Muscle of back (tissue), 11 donors: ENCODE measurements around the gene POLR2J3. TPM values are rescaled to one million over a fixed set of nuclear protein-coding genes. Genes with fewer than 3 reads are reported as not detected.
"Not testable (repeated sequence)": the region's sequence is repeated elsewhere in the genome, so short reads cannot be mapped to it uniquely, and the experiment has no call there.

ENCODE experiments used
- DNase-seq, 3 donors: peaks; one replicate each; pipeline versions ENCODE4 v3.0.0 to v3.0.0-alpha.2; 2013
- polyA plus RNA-seq, 10 donors: library from polyadenylated mRNA; unstranded; fragments of 120-200 nt; gene quantifications; one replicate each; pipeline ENCODE4 v1.2.1, GENCODE V29; 2013; ENCODE audit not compliant: insufficient read length in 10 of 10

The POLR2J3 gene
- polyA plus RNA-seq, 10 donors = 50.7 to 80.4 (median 63.5) TPM

DNA sequence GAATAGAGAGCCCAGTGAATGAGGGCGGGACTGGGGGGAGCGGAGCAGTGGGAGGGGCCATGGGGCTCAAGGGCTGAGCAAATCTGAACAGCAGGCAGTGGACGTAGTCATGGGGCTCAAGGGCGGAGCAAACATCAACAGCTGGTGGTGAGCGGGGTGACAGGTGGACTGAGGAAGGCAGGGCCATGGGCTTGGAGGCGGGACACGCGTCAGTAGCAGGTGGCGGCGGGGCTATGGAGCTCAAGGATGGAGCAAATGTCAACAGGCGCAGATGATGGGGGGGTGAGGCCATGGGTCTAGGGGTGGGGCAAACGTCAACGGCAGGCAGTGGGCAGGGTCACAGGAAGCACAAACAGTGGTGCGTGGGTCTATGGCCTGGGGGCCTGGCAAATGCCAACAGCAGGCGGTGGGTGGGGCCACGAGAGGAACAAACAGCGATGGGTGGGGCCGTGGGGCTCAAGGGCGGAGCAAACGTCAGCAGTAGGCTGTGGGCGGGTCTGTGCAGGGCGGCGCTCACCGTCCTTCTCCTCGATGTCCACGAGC lies 20.2 kb upstream of the POLR2J3 start:
- DNase-seq = not testable (repeated sequence)

- DNase-seq = not testable (repeated sequence)
Measured at GRCh38 chr7:102589857-102590256, 17.5 kb upstream of the POLR2J3 start.

GRCh38 chr7:102583495-102583894 lies 11.1 kb upstream of the POLR2J3 start:
- DNase-seq = not testable (repeated sequence)

DNA sequence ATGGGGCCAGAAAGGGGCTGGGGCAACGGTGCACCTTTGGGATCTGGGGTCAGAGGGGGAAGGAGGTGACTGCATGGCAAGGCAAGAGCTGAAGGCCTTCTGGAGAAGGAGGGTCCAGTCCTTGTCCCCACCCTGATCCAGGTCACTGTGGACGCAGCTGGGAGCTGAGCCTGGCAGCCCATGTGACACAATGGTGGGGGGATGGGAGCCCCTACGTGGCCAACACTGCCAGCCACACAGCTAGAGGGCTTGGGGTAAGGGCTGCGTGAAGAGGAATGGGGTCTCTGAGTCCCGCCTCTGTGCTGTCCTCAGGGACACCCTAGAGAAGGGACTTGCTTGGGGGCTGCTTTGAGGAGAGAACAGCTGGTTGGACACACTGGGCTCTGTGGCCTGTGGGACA lies 9.3 kb upstream of the POLR2J3 start:
- DNase-seq = not testable (repeated sequence)

- DNase-seq = not testable (repeated sequence)
Measured at GRCh38 chr7:102578486-102578885, 6.1 kb upstream of the POLR2J3 start.

DNA sequence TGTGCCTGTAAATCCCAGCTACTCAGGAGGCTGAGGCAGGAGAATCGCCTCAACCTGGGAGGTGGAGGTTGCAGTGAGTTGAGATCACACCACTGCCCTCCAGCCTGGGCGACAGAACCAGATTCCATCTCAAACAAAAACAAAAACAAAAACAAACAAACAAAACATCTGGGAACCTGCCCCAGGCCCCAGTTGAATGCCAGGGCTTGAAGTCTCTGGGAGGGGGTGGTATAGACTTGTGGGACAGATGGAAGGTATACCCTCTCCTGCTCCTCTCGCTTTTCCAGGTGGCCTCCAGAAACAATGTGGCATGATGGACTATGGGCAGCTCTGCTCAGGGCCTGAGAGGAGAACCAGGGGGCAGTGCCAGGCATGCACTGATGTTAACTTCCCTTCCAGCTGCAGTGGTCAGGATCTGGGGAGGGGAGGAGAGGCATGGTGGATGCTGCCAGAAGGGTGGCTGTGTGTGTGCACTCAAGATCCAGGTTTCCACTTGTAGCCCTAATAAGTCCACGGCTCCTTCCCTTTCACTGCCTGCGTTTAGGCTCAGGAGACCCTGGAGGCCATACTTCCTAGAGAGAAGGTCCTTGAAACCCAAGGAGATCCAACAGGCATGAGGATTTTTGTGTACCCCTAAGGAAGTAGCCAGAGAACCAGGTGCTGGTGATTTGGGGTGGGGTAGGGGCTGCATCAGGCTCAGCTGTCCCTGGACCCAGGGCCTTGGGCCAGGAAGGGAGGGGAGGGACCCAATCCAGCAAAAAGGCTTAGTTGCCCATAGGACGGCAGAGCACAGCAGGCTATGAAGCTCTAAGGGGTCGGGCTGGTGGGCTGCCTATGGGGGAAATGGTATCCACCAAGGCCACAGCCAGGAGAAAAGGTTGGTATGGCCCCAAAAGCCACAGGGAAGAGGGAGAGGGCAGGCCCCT lies 5.2 kb upstream of the POLR2J3 start:
- DNase-seq = not testable (repeated sequence)

DNA sequence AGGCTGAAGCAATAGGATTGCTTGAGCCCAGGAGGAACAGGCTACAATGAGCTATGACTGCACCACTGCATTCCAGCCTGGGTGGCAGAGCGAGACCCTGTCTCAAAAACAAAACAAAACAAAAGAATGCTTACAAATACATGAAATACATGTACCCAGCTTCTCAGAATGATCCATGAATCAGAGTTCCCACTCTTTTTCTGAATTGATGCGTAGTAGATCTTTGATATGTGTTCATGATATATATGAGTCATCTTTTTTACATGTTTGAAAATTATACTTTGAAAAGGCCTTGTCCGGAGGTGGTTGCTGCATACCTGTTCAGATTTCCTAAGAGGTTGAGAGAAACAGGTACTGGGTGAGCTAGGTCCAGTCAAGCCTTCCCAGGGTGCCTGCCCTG lies 4.0 kb upstream of the POLR2J3 start:
- not testable (repeated sequence) for DNase-seq

DNA sequence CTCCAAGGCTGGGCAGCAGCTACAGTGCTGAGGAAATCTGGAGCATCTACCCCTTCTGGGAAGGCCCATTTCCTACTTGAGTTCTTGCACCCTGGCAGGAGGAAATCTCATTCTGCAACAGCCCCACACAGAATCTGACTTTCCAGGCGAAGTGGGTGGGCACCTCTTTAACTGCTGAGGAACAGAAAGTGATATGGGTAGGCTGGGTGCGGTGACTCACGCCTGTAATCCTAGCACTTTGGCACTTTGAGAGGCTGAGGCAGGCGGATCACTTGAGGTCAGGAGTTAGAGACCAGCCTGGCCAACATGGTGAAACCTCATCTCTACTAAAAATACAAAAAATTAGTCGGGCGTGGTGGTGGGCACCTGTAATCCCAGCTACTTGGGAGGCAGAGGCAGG lies 2.2 kb upstream of the POLR2J3 start:
- not testable (repeated sequence) for DNase-seq

DNA sequence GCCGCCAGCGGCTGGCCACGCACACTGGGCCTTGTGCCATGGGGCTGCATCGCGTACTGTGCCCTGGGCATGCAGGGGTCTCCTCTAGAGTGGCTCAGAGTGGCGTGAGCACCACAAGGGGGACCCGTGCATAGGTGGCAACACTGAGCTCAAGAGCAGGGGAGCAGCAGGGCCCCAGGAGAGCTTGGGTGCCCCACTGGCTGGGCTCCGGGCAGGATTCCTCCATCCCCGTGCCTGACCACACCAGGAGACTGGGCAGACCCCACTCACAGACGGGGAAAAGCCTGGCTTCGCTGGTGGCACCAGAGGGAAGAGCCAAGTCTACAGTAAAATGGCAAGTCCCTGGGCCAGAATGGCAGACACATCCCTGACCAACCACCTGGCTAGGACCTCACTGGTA lies 3.8 kb downstream of the POLR2J3 start:
- DNase-seq = not testable (repeated sequence)

DNA sequence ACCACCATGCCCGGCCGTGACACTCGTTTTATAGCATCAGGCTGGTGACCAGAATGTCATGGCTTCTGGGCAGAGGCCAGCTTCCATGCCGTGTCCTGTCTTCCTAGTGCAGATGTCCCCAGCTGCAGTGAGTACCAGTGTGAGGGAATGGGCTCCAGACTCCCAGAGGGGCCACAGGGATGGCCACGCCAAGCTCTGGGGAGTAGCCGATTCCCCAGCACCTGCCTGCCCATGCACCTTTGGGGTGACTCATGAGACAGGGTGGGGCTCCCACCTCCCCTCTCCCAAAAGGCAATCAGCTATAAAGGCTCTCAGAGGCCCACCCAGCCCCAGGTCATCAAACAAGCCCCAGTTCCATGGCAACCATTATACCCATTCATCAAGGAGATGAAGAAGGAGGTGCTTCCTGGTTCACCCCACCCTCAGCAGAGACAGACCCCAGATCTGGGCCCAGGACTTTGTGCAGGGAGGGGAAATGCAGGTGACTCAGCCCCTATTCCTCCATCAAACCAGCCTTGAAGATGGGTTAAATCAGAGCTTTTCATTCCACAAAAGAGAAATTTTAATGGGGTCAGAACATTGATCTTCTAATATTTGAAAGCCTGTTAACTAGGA lies 21.5 kb downstream of the POLR2J3 start, which contains the start of gene SPDYE2:
Gene SPDYE2 (plus strand): TSS at position 419 of the 615 bp plus-strand sequence. CDS start 2,030 bp downstream, outside the sequence.
- not testable (repeated sequence) for DNase-seq

DNA sequence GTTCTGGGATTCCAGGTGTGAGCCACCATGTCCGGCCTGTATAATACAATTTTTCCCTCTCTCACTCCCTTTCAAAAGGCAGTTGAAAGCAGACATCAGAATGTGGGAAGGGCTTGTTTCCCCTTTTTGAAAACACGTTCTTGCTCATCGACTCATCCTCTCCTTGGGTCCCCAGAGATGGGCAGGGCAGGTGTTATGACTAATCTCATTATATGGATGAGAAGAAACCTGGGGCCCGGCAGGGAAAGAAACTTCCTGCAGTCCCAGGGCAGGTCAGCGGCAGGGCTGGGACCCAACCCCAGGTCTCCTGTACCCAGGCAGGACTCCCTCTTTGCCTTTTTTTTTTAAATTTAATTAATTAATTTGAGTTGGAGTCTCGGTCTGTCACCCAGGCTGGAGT lies 26.0 kb downstream of the POLR2J3 start:
- DNase-seq = not testable (repeated sequence)

- not testable (repeated sequence) for DNase-seq
Measured at GRCh38 chr7:102545288-102545687, 27.1 kb downstream of the POLR2J3 start.

DNA sequence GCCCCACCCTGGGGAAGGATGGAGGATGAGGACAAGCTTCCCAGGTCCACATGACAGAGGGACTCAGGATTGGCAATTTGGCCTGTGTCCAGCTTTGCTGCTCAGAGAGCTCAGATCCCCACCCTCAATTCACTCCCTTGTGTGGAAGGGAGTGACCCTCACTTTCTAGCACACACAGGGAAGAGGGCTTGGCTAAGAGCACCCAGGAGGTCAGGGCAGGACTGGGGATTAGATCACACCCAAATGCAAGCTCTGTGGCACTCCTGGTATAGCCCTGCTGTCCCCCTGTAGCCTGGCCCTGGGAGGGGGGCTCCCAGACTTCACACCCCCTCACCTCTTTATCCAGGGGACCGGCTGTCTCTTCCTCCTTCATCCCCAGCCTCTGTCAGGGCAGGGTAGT lies 28.0 kb downstream of the POLR2J3 start:
- DNase-seq = not testable (repeated sequence)

- not testable (repeated sequence) for DNase-seq
Measured at GRCh38 chr7:102543596-102543995, 28.8 kb downstream of the POLR2J3 start, which contains the start of gene UPK3BL2. Gene UPK3BL2, minus strand, starts transcription at chr7:102543696. Its CDS starts 60 bp downstream, at chr7:102543636.

DNA sequence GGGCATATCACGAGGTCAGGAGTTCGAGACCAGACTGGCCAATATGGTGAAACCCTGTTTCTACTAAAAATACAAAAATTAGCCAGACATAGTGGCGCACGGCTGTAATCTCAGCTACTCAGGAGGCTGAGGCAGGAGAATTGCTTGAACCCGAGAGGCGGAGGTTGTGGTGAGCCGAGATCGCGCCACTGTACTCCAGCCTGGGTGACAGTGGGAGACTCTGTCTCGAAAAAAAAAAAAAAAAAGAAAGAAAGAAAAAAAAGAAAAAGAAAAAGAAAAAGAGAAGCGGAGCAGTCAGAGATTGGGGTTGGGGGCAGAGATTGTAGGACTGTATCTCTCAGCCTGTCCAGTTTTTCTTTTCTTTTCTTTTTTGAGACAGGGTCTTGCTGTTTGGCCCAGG lies 29.6 kb downstream of the POLR2J3 start:
- not testable (repeated sequence) for DNase-seq

DNA sequence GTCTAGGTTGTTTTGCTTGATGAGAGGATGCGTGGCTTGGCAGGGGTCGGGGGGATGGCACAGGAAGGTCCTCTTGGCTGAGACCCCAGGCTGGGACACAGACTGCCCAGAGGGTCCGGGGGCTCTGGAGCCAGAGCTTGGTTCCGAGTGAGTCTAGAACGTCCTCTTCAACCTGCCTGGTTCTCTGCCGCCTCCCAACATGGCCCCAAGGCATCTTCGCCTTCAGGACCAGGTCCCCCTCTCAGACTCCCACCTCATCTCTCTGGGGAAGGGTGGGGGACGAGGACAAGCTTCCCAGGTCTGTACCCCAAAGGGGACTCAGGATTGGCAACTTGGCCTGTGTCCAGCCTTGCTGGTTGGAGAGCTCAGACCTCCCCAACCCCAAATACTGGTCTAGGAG lies 30.3 kb downstream of the POLR2J3 start:
- not testable (repeated sequence) for DNase-seq

- not testable (repeated sequence) for DNase-seq
Measured at GRCh38 chr7:102540604-102541003, 31.8 kb downstream of the POLR2J3 start.

DNA sequence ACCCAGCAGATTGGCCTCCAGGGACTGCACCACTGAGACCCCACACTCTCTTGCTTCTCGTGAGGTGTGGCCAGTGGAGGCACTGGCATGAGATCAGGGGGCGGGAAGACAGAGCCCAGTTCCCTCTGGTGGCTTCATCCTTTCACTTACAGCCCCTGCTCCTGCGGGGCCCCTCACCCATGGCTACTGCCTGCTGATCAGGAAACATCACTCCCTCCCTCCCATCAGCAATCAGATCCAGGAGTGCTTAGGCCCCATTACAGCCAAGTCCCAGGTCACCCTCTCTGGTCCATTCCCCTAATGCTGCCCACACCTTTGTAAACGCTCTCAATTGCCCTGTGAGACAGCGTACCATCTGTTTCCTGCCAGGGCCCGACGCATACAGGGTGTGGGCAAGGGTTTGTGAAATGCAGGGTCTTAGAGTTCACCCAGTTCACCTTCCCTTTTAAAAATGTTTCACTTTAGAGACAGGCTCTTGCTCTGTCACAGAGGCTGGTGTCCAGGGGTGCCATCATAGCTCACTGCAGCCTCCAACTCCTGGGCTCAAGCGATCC lies 37.2 kb downstream of the POLR2J3 start:
- peak in 1 of 3 donors; percentile 0 for DNase-seq

DNA sequence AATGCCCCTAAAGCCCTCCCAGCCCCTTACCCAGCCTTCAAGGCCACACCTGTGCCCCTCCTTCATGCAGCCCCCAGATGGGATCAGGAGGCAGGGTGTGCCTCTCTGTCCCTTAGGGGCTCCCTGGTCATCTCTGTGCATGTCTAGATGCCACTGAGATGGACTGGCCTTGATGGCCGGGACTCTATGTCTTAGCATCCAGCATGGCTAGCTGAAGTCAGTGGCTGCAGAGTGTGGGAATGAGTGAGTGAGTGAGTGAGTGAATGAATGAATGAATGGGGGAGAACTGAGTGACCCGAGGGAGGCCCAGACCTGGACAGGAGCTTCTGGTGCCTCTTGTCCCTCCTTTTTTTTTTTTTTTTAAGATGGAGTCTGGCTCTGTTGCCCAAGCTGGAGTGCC lies 40.3 kb downstream of the POLR2J3 start:
- DNase-seq = not testable (repeated sequence)

GRCh38 chr7:102531583-102531982 lies 40.8 kb downstream of the POLR2J3 start:
- not testable (repeated sequence) for DNase-seq

DNA sequence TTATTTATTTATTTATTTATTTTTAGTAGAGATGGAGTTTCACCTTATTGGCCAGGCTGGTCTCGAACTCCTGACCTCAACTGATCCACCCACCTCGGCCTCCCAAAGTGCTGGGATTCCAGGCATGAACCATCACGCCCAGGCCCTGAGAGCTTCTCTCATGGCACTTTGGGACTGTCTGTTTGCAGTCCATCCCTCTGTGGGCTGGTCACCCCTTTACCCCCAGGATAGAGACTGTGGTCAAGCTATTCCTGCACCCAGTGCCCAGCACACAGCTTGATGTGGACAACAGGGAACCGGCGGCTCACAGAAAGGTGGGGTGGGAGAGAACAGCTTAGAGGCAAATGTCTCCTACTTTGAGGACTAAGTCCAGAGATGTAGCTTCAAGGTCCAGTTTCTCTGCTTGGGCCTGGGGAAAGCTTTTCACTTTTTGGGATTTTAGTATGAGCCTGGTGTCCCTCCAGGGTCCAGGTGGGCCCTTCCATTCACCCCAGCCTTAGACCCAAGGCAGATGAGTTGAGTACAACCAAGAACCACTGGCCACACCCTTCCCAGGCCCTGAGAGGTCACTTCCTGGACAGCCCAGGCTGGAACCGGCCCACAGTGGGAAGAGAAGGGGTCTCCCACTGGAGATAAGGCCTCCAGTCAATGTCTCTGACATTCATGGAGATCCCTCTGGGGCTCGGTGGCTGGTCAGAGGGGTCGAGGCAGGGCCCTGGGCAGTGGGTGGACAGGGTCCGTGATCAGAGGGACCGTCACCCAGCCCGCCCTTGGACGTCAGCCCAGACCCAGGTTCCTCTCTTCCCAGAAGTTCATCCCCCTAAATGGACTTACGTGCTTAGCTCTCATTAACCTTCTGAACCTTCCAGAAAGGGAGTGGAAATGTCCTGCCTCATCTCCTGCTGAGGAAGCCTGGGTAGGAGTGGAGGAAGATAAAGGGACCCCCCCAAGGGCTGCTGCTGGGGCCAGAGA lies 44.3 kb downstream of the POLR2J3 start:
- not testable (repeated sequence) for DNase-seq
